Raji (cell line): ENCODE measurements around the gene ELL.
A peak's percentile ranks its signal among the peaks of the same experiment; 100 is the strongest.

Source experiments
- POLR2A ChIP-seq: IDR thresholded peaks from 2 replicates; pipeline ENCODE4 v1.6.1; 2011; ENCODE audit warnings: low read depth, low read length, control low read depth; ENCODE audit not compliant: insufficient read depth

Gene ELL

DNA sequence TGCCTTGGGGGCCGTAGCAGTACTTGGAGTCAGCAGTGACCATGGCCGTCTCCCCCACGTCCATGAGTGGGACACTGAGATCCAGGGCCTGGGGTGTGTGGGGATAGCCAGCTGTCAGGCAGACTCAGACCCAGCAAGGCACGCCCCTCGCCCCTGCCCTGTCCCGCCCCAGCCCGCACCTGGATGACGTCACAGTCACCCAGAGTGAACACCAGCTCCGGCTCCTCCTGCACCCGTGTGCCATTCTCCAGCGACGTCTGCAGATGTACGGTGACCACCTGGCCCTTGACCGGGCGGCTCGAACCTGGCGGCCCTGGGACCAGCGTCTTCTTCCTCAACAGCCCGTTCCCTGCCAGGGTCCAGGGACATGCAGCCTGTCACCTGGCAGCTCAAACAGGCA is 17.5 kb upstream of the ELL start:
- no peak for TF ChIP-seq POLR2A

DNA sequence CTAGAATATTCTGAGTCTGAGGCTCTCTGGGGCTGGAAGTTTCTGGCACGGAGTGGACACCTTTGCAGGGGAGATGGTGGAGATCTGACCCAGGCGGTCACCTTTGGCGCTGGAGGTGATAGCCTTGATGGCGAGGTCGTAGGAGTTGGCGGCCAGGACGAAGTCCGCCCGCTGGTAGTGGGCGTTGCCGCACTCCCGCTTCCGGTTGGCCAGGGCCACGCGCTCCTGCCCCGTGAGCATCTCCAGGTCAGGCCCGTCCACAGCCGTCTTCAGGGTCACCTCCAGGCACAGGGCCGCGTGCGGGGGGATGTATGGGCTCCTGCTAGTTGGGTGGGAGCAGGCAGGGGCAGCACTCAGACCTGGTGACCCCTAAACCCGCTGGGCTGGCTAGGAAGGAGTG is 16.2 kb upstream of the ELL start:
- no peak for TF ChIP-seq POLR2A

DNA sequence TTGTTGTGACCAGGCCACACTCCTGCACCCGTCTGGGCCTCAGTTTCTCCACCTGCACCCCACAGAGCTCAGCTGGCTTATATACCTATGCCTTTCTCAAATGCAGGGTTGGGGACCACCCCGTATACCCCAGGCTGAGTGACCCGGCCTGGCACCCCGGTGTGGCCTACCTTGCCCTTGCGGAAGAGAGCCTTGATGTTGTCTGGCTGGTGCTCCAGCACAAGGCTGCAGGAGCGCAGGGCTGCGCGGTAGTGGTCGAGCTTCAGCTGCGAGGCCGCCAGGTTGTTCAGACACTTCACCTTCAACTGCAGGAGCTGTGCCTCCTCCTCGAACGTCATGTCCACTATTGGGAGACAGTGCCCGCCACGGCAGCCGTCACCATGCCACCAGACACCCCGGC is 15.6 kb upstream of the ELL start:
- TF ChIP-seq POLR2A, result no peak

DNA sequence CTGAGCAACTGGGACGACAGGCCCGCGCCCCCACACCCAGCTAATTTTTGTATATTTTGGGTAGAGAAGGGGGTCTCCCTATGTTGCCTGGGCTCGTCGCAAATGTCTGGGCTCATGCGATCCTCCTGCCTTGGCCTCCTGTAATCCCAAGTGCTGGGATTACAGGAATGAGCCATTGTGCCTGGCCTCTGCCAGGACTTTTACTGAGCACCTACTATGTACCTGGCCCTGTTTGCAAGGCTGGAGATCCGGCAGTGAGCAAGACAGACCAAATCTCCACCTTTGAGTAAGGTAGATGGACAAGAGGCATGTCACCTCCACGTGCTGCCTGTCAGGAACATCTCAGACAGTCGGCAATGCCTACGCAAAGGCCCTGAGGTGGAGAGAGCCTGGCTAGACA is 14.6 kb upstream of the ELL start:
- TF ChIP-seq POLR2A, result no peak

DNA sequence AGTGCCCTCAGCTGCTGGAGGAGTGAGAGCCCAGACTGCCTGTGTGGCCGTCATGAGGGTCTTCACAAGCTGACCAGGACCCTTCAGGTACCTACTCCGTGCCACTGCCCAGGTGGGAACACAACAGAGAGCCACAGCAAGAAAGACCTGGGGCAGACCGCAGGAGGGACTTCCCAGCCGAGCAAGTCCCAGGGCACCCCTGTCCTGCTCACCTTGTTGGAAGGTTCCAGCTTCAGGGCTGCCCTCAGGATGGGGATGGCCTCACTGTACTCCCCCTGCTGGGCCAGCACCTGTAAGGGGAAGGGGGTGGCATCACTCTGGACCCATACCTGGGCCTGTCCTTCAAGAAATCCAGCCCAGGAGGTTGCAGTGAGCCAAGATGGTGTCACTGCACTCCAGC is 11.2 kb upstream of the ELL start:
- TF ChIP-seq POLR2A, result no peak

DNA sequence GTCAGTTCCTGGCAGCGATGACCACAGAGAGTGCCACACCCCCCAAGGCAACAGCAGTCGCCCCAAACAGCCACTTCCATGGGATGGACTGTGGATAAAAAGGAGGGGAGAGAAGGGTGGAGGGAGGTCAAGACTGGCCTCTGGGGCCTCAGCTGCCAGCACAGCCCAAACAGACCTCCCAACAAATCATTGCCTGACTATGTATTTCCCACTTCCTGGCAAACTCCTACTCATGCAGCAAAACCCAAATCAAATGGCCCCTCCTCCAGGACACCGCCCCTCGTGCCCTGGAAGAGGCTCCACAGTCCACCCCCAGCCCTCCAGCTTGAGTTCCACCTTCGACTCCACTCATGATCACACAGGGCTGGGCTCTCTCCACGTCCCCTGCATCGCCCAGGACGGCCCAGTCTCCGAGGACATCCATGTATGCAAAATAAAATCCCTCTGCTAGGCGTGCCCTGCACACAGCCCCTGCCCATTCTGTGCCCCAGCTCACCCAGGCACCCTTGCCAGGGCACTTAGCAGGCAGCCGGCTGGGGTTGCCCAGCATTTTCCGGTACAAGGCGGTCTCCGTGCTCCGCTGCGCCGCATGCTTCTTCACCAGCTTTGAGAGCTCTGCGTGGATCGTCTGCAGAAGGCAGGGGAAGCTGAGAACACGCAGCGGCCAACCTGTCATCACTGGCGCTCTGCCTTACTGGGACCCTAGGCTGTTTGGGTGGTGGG is 10.5 kb upstream of the ELL start:
- no peak for TF ChIP-seq POLR2A

DNA sequence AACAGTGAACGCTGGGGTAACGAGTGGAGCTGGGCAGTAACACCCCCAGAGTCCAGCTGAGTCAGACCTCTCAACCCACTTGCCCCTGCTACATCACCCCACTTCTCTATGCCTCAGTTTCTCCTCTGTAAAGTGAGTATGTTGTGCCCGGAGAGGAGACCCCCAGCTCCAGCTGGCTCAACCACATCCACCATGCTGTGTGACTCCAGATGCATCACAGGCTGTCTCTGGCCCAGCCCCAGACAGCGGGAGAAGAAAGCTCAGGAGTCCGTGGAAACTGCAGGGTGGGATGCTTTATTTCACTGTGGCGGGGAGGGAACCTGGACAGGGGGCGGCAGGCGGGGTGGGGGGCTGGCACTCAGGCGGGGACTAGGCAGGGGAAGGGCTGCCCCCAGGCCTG is 9.6 kb upstream of the ELL start:
- TF ChIP-seq POLR2A, result no peak

DNA sequence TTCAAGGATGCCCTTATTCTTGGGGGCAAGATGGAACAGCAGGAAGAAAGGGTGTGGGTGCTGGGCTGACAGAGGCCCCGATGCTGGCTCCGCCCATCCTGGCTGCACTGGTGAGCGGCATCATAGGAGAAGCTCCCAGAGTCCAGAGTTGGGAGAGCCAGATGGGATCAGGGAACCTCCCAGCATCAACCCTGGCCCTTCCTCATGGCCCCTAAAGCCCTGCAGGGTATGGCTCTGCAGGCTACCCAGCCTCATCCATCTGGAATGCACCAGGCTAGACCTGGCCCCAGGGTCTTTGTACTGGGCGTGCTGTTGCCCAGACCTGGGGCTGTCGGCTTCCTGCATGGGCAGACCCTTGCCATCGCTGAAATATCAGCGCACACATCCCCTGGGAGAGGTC is 7.9 kb upstream of the ELL start:
- no peak for TF ChIP-seq POLR2A

DNA sequence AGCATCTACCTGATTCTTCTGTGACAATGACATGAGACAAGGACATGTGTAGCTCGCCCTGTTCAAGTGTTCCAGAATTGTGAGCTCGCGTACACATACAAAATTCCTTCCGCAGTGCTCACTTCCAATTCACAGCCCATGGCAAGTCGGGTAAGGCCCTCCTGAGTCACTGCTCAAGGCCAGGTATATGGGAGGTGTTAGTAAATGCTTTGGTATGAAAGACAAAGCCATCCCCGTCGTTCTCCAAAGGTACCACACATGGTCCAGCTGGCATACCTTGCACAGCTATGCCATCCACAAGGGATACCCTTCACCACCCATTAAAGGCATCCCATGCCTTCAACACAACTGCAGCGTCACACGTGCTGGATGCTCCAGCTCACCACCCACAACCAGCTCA is 4.4 kb upstream of the ELL start:
- TF ChIP-seq POLR2A, result no peak

DNA sequence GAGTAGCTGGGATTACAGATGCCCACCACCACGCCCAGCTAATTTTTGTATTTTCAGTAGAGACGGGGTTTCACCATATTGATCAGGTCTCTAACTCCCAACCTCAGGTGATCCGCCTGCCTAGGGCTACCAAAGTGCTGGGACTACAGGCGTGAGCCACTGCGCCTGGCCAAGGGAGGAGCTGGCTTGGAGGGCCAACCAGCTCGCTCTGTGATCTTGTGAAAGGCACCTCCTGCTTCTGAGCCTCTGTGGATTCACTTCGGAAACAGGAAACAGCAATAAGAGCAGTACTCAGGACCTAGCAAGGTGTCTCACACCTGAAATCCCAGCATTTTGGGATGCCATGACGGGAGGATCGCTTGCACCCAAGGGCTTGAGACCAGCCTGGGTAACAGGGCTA is 2.0 kb upstream of the ELL start:
- no peak for TF ChIP-seq POLR2A

DNA sequence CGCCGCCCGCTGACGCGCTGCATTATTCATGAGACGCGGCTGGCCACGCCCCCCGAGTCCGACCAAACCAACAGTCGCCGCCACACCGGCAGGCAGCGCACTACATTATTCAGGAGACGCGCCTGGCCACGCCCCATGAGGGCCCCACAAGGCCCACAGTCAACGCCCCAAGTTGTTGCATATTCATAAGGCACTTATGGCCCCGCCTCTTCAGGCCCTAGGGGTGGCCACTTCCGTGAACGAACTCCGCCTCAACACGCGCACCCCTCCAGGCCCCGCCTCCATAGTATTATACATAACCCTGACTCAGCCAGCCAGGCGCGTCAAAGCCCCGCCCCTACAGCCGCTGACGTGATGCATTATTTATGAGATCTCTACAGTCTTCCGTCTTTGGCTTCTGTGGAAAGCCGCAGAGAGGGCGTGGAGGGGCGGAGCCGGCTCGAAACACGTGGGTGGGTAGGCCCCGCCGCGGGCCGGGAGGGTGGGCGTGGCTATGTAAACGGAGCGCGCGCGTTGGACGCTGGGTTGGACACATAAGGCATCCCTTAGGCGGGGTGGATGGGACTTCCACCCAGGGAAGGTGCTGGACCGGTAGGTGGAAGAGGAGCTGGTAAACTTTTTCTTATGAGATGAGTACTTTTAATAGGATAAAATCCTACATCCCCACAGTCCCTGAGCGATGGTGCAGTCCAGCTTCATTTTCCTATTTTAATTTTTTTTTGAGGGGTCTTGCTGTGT is 423 bp upstream of the ELL start:
- peak; percentile 78 for TF ChIP-seq POLR2A

DNA sequence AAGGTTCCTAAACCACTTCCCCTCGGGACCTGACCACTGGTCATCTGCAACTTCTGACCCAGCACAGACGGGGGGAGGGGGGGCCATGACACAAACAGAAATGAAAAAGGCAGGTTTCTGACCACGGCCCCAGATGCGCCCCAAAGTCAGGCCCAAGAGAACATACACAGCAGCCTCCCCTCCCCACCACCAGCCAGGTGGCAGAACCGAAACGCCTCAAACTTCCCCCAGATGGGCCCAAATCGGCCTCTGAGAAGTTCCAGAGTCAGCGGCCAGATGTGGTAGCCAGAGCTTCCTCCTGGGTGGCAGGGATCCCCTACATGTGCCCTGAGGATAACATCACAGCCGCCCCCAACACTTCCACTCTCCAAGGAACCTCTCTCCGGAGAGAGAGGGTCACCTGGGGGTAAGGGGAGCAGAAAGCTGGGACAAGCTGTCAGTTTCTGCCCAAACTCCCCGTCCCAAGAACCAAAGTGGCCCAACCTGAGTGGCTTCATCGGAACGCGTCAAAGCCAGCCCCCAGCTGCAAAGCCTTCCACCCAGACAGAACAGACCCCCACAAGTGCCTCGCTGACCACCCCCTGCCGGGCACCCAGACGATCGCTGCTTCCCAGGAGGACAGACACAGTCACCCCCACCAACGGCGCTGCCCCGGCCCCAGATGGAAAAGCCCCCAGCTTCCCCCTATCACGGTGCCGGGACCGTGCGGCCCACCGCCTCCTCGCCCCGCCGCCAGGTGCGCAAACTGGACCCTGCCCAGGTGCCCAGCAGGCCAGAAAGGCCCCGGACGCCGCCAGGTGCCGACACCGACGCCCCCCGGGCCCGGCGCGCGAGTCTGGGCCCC is 800 bp downstream of the ELL start:
- no peak for TF ChIP-seq POLR2A

DNA sequence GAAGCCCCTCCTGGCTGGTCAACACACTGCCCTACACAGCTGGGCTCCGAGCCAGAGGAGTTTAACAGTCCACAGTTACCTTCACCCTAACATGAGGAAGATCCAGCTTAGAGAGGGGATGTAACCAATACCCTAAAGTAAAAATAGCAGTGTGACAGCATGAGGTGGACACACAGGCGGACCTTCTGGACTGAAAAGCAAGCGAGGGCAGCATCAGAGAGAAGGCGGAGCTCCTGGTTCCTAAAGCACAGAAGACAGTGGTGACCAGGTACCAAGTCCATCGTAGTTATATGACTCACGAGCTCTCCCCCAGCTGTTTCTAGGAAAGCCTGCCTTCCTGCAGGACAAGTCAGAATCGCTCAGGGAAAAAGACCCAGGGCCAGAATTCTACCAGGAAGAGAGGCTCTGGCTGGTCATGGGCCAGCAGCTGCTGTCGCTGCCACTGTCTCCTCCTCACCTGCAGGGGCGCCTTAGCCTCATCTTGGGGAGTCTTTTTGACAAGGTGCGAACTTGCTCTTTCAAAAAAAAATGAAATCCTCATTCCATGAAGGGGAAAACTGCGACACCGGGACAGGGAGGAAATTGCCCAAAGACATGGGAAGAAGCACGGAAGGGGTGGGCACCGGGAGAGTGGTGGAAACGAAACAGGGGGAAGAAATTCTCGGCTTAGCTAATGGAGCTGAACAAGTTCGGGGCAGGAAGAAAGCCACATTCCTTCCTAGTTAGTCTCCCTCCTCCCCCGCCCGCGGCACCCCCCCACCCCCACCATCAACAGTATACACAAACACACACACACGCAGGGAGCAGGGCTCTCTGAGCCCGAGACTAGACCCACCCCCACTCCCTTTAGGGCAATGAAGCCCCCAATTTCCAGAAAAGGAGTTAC is 1.7 kb downstream of the ELL start:
- no peak for TF ChIP-seq POLR2A

DNA sequence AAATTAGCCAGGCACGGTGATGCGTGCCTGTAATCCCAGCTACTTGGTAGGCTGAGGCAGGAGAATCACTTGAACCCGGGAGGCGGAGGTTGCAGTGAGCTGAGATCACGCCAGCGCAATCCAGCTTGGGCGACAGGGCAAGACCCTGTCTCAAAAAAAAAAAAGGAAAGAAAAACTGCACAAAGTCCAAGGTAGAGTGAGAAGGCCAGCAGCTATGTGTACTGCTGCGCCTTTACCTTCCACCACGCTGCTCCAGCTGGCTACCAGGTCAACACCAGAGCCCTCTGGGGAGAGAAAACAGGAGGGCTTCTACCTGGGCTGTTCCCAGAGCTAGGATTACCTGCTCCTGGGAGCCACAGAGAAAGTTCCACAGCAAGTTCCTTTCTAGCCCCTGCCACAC is 3.2 kb downstream of the ELL start:
- TF ChIP-seq POLR2A, result no peak

DNA sequence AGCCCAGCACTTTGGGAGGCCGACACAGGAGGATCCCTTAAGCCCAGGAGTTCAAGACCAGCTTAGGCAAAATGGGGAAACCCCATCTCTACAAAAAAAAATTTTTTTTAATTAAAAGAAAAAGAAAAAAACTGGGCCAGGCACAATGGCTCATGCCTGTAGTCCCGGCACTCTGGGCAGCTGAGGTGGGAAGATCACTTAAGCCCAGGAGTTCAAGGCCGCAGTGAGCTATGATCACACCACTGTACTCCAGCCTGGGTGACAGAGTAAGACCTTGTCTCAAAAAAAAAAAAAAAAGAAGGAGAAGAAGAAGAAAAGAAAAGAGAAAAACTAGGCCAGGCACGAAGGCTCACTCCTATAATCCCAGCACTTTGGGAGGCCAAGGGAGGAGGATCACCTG is 4.3 kb downstream of the ELL start:
- no peak for TF ChIP-seq POLR2A
